ENCODE measurements around the gene ICAM5. TPM values are rescaled to one million over a fixed set of nuclear protein-coding genes. Genes with fewer than 3 reads are reported as not detected.

ICAM5 gene
- polyA plus RNA-seq, 3 donors from 2014 or later, result not detected

- H3K4me1 Mint-ChIP-seq, result peaks cover 76 to 78% of the 10 kb centered on the region in 2 donors
- peak overlapping the region; percentile 83 to 90 (median 85) for H3K4me3 Mint-ChIP-seq
- peaks cover 51 to 77% (median 54%) of the 10 kb centered on the region in 3 donors for H3K27me3 Mint-ChIP-seq (ENCODE audit: low read depth in 3 of 3)
- H3K36me3 Mint-ChIP-seq, result peaks cover 8 to 11% (median 9%) of the 10 kb centered on the region in 3 donors
- peak overlapping the region in 1 of 6 donors; percentile 39 for H3K27ac Mint-ChIP-seq
- peaks cover 0 to 2% (median 0%) of the 10 kb centered on the region in 6 donors for H3K9me3 Mint-ChIP-seq
- DNase-seq, result no peak
These were observed 664 bp downstream of the ICAM5 start for GRCh38 chr19:10290357-10290875.

- Mint-ChIP-seq H3K27me3 (ENCODE audit: low read depth in 3 of 3) (peaks cover 54 to 81% (median 59%) of the 10 kb centered on the region in 3 donors), H3K36me3 (peaks cover 2 to 6% (median 3%) of the 10 kb centered on the region in 3 donors), H3K9me3 (peaks cover 0 to 2% (median 0%) of the 10 kb centered on the region in 6 donors), H3K4me3 (peak overlapping the region; percentile 83 to 90 (median 85)), H3K27ac (peak overlapping the region in 3 of 6 donors; percentile 32 to 71 (median 39)), H3K4me1 (peaks cover 78% of the 10 kb centered on the region in 2 donors)
- DNase-seq, result peak; percentile 54 to 59 (median 55)
These were observed 1.3 kb downstream of the ICAM5 start for GRCh38 chr19:10290876-10291553.

- H3K27ac Mint-ChIP-seq, result peak overlapping the region in 4 of 6 donors; percentile 39 to 73 (median 56)
- DNase-seq, result peak in 1 of 3 donors; percentile 17
- H3K4me1 Mint-ChIP-seq, result peaks cover 71% of the 10 kb centered on the region in 2 donors
- H3K36me3 Mint-ChIP-seq, result no peaks in the 10 kb centered on the region
- H3K27me3 Mint-ChIP-seq (ENCODE audit: low read depth in 3 of 3), result peaks cover 54 to 76% (median 59%) of the 10 kb centered on the region in 3 donors
- H3K4me3 Mint-ChIP-seq, result peak overlapping the region; percentile 83 to 90 (median 85)
- peaks cover 0 to 3% (median 0%) of the 10 kb centered on the region in 6 donors for H3K9me3 Mint-ChIP-seq
These were observed 1.9 kb downstream of the ICAM5 start for GRCh38 chr19:10291554-10292205.

- H3K4me3 Mint-ChIP-seq, result peak overlapping the region; percentile 83 to 90 (median 85)
- peaks cover 0 to 3% (median 0%) of the 10 kb centered on the region in 6 donors for H3K9me3 Mint-ChIP-seq
- H3K27ac Mint-ChIP-seq, result peak overlapping the region in 5 of 6 donors; percentile 39 to 73 (median 50)
- no peaks in the 10 kb centered on the region for H3K36me3 Mint-ChIP-seq
- peaks cover 65% of the 10 kb centered on the region in 2 donors for H3K4me1 Mint-ChIP-seq
- DNase-seq, result peak; percentile 71 to 73 (median 72)
- H3K27me3 Mint-ChIP-seq (ENCODE audit: low read depth in 3 of 3), result peaks cover 48 to 72% (median 56%) of the 10 kb centered on the region in 3 donors
These were observed 2.5 kb downstream of the ICAM5 start for GRCh38 chr19:10292206-10292788.

GRCh38 chr19:10292789-10293636 lies 3.3 kb downstream of the ICAM5 start:
- DNase-seq, result peak in 2 of 3 donors; percentile 23 to 34

GRCh38 chr19:10293637-10294367 lies 4.0 kb downstream of the ICAM5 start:
- Mint-ChIP-seq H3K4me1 (peaks cover 50 to 53% of the 10 kb centered on the region in 2 donors), H3K36me3 (no peaks in the 10 kb centered on the region)

More at GRCh38 chr19:10292789-10293636, 3.3 kb downstream of the ICAM5 start:
- Mint-ChIP-seq H3K4me1 (peaks cover 58% of the 10 kb centered on the region in 2 donors), H3K36me3 (no peaks in the 10 kb centered on the region), H3K27me3 (ENCODE audit: low read depth in 3 of 3) (peaks cover 43 to 64% (median 52%) of the 10 kb centered on the region in 3 donors), H3K4me3 (peak overlapping the region; percentile 83 to 90 (median 85)), H3K9me3 (peaks cover 0 to 3% (median 0%) of the 10 kb centered on the region in 6 donors), H3K27ac (peak overlapping the region in 5 of 6 donors; percentile 21 to 75 (median 50))

GRCh38 chr19:10294368-10294697 lies 4.6 kb downstream of the ICAM5 start:
- peaks cover 36 to 55% (median 47%) of the 10 kb centered on the region in 3 donors for H3K27me3 Mint-ChIP-seq (ENCODE audit: low read depth in 3 of 3)
- no peak for DNase-seq
- peaks cover 0 to 3% (median 0%) of the 10 kb centered on the region in 6 donors for H3K9me3 Mint-ChIP-seq
- no peaks in the 10 kb centered on the region for H3K36me3 Mint-ChIP-seq
- H3K4me1 Mint-ChIP-seq, result peaks cover 45 to 47% of the 10 kb centered on the region in 2 donors
- H3K27ac Mint-ChIP-seq, result no peak overlapping the region
- peak overlapping the region; percentile 29 to 92 (median 49) for H3K4me3 Mint-ChIP-seq

More at GRCh38 chr19:10293637-10294367, 4.0 kb downstream of the ICAM5 start:
- peak overlapping the region in 2 of 6 donors; percentile 39 to 75 for H3K27ac Mint-ChIP-seq
- H3K4me3 Mint-ChIP-seq, result peak overlapping the region in 2 of 5 donors; percentile 86 to 90
- DNase-seq, result no peak
- H3K27me3 Mint-ChIP-seq (ENCODE audit: low read depth in 3 of 3), result peaks cover 41 to 58% (median 47%) of the 10 kb centered on the region in 3 donors
- peaks cover 0 to 3% (median 0%) of the 10 kb centered on the region in 6 donors for H3K9me3 Mint-ChIP-seq

- Mint-ChIP-seq H3K9me3 (peaks cover 0 to 3% (median 0%) of the 10 kb centered on the region in 6 donors), H3K4me3 (peak overlapping the region; percentile 87 to 95 (median 91)), H3K27ac (peak overlapping the region; percentile 31 to 95 (median 85)), H3K4me1 (peaks cover 37 to 41% of the 10 kb centered on the region in 2 donors), H3K36me3 (no peaks in the 10 kb centered on the region), H3K27me3 (ENCODE audit: low read depth in 3 of 3) (peaks cover 32 to 48% (median 42%) of the 10 kb centered on the region in 3 donors)
- peak; percentile 74 to 81 (median 79) for DNase-seq
These were observed 5.6 kb downstream of the ICAM5 start for GRCh38 chr19:10295305-10295846.

- DNase-seq, result no peak
- Mint-ChIP-seq H3K4me1 (peaks cover 31 to 35% of the 10 kb centered on the region in 2 donors), H3K27me3 (ENCODE audit: low read depth in 3 of 3) (peaks cover 29 to 43% (median 38%) of the 10 kb centered on the region in 3 donors), H3K36me3 (no peaks in the 10 kb centered on the region), H3K27ac (peak overlapping the region; percentile 31 to 95 (median 85)), H3K4me3 (peak overlapping the region; percentile 87 to 95 (median 91)), H3K9me3 (peaks cover 0 to 3% (median 0%) of the 10 kb centered on the region in 6 donors)
These were observed 6.3 kb downstream of the ICAM5 start for GRCh38 chr19:10295847-10296591.

GRCh38 chr19:10299545-10300458 lies 10.1 kb downstream of the ICAM5 start:
- peaks cover 2 to 11% (median 9%) of the 10 kb centered on the region in 3 donors for H3K27me3 Mint-ChIP-seq (ENCODE audit: low read depth in 3 of 3)
- peaks cover 0 to 2% (median 0%) of the 10 kb centered on the region in 6 donors for H3K9me3 Mint-ChIP-seq
- peaks cover 7 to 8% of the 10 kb centered on the region in 2 donors for H3K4me1 Mint-ChIP-seq
- DNase-seq, result no peak
- H3K36me3 Mint-ChIP-seq, result no peaks in the 10 kb centered on the region
- no peak overlapping the region for H3K4me3 Mint-ChIP-seq
- peak overlapping the region in 1 of 6 donors; percentile 39 for H3K27ac Mint-ChIP-seq
